ENCODE results near the gene INPP5D.

Gene INPP5D

DNA sequence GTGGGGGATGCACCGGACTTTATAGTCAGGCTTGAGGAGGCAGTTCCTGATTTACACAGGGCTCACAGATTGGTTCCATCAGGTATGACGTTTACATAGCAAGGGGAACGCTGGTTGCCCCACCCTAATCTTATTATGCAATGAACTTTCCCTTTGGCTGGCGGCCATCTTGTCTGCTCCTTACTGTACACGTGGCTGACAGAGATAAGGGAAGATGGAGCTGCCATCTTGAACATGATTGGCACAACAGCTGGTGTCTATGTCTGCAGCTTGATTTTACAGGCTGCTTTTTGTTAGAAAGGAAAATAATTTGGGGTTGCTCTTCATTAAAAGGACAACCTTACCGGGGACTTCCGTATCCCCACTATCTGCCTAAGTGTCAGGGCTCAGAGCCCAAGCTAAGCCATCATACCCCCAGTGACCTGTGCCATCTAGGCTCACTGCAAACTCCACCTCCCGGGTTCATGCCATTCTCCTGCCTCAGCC, 157.8 kb downstream of the INPP5D start:
- no peak overlapping the region for H3K9ac ChIP-seq (ENCODE audit: low read length)
- H4K20me1 ChIP-seq (ENCODE audit: low read depth, low read length), result no peaks in the 10 kb centered on the region
- H2AFZ ChIP-seq (ENCODE audit: low read depth, low read length, severe bottlenecking), result no peak overlapping the region
- no peaks in the 10 kb centered on the region for H3K79me2 ChIP-seq (ENCODE audit: insufficient read depth, low read length)
- H3K27ac ChIP-seq (ENCODE audit: low read depth, low read length), result no peak overlapping the region
- H3K9me2 ChIP-seq (replicated peaks; ENCODE audit: insufficient read depth, low read length), result no peaks in the 10 kb centered on the region
- H3F3A ChIP-seq (ENCODE audit: insufficient read depth), result peaks cover 3% of the 10 kb centered on the region; the same call in 1 of the 2 replicates
- H3K36me3 ChIP-seq (ENCODE audit: low read length), result no peaks in the 10 kb centered on the region
- H3K4me3 ChIP-seq (ENCODE audit: insufficient read depth, low read length, poor library complexity, severe bottlenecking), result no peak overlapping the region
- no peak overlapping the region for H3K4me2 ChIP-seq (ENCODE audit: low read depth, low read length, poor library complexity, severe bottlenecking)
- H3K27me3 ChIP-seq (ENCODE audit: low read length), result no peaks in the 10 kb centered on the region
- H3K9me3 ChIP-seq (ENCODE audit: insufficient read depth, low read length), result no peaks in the 10 kb centered on the region
- TF ChIP-seq EZH2phosphoT487 (conservative IDR thresholded peaks at IDR 0.05; ENCODE audit: low read length), result no peak
- TF ChIP-seq, protein P1, sequence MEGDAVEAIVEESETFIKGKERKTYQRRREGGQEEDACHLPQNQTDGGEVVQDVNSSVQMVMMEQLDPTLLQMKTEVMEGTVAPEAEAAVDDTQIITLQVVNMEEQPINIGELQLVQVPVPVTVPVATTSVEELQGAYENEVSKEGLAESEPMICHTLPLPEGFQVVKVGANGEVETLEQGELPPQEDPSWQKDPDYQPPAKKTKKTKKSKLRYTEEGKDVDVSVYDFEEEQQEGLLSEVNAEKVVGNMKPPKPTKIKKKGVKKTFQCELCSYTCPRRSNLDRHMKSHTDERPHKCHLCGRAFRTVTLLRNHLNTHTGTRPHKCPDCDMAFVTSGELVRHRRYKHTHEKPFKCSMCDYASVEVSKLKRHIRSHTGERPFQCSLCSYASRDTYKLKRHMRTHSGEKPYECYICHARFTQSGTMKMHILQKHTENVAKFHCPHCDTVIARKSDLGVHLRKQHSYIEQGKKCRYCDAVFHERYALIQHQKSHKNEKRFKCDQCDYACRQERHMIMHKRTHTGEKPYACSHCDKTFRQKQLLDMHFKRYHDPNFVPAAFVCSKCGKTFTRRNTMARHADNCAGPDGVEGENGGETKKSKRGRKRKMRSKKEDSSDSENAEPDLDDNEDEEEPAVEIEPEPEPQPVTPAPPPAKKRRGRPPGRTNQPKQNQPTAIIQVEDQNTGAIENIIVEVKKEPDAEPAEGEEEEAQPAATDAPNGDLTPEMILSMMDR (IDR thresholded peaks at IDR 0.05; ENCODE audit: insufficient read depth, low read length, poor library complexity, severe bottlenecking), result no peak

DNA sequence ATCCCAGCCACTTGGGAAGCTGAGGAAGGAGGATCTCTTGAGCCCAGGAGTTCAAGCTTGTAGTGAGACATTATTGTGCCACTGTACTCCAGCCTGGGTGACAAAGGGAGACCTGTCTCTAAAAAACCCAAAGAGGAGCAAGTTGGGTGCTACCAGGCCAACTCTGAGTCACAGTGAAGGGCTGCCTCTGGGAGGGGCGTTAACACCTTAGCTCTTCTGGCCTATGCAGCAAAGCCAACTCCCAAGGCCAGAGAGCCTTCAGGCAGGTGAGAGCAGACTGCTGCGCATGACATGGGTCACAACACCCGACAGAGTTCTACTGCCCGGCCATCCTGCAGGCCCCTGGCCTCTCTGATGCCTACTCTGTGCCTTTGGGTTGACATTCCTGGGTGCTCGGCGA, 158.7 kb downstream of the INPP5D start:
- Histone ChIP-seq H3K27ac (ENCODE audit: low read depth, low read length) (no peak overlapping the region), H3K36me3 (ENCODE audit: low read length) (no peaks in the 10 kb centered on the region), H3K79me2 (ENCODE audit: insufficient read depth, low read length) (no peaks in the 10 kb centered on the region), H2AFZ (ENCODE audit: low read depth, low read length, severe bottlenecking) (no peak overlapping the region), H3K9me3 (ENCODE audit: insufficient read depth, low read length) (no peaks in the 10 kb centered on the region), H3F3A (ENCODE audit: insufficient read depth) (peaks cover 3% of the 10 kb centered on the region; the same call in 1 of the 2 replicates), H3K4me3 (ENCODE audit: insufficient read depth, low read length, poor library complexity, severe bottlenecking) (no peak overlapping the region), H3K4me2 (ENCODE audit: low read depth, low read length, poor library complexity, severe bottlenecking) (no peak overlapping the region), H3K9me2 (replicated peaks; ENCODE audit: insufficient read depth, low read length) (no peaks in the 10 kb centered on the region), H3K9ac (ENCODE audit: low read length) (no peak overlapping the region), H3K27me3 (ENCODE audit: low read length) (no peaks in the 10 kb centered on the region), H4K20me1 (ENCODE audit: low read depth, low read length) (no peaks in the 10 kb centered on the region)
- no peak for TF ChIP-seq EZH2phosphoT487 (conservative IDR thresholded peaks at IDR 0.05; ENCODE audit: low read length)
- TF ChIP-seq, protein P1 (IDR thresholded peaks at IDR 0.05; ENCODE audit: insufficient read depth, low read length, poor library complexity, severe bottlenecking), result no peak

DNA sequence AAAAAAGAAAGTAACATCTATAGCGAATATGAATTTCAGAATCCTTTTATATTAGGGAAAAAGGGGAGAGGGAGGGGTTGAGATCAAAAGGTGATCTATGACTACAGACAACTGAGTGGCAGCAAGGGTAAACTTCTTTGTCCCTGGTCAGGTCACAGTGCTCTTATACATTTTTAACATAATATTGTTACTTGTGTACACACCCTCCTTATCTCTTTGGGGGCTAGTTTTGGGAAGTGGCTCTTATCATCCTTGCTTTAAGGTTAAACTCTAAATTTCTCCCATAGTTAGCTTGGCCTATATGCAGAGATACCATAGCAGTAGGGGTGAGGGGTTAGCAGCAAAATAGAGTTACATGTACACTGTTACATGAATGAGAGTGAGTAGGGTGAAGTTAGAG, 159.7 kb downstream of the INPP5D start:
- no peaks in the 10 kb centered on the region for H3K9me2 ChIP-seq (replicated peaks; ENCODE audit: insufficient read depth, low read length)
- H3K36me3 ChIP-seq (ENCODE audit: low read length), result no peaks in the 10 kb centered on the region
- no peaks in the 10 kb centered on the region for H3K79me2 ChIP-seq (ENCODE audit: insufficient read depth, low read length)
- no peaks in the 10 kb centered on the region for H3K27me3 ChIP-seq (ENCODE audit: low read length)
- no peaks in the 10 kb centered on the region for H3K9me3 ChIP-seq (ENCODE audit: insufficient read depth, low read length)
- H3K9ac ChIP-seq (ENCODE audit: low read length), result no peak overlapping the region
- TF ChIP-seq, protein P1 (IDR thresholded peaks at IDR 0.05; ENCODE audit: insufficient read depth, low read length, poor library complexity, severe bottlenecking), result no peak
- TF ChIP-seq EZH2phosphoT487 (conservative IDR thresholded peaks at IDR 0.05; ENCODE audit: low read length), result no peak
- no peak overlapping the region for H2AFZ ChIP-seq (ENCODE audit: low read depth, low read length, severe bottlenecking)
- no peak overlapping the region for H3K4me2 ChIP-seq (ENCODE audit: low read depth, low read length, poor library complexity, severe bottlenecking)
- no peak overlapping the region for H3K4me3 ChIP-seq (ENCODE audit: insufficient read depth, low read length, poor library complexity, severe bottlenecking)
- no peaks in the 10 kb centered on the region for H4K20me1 ChIP-seq (ENCODE audit: low read depth, low read length)
- H3F3A ChIP-seq (ENCODE audit: insufficient read depth), result peaks cover 3% of the 10 kb centered on the region; the same call in 1 of the 2 replicates
- H3K27ac ChIP-seq (ENCODE audit: low read depth, low read length), result no peak overlapping the region

Data from SU-DHL-6 (cell line).